ENCODE results near the gene UCN.
"Not testable (repeated sequence)": the region's sequence is repeated elsewhere in the genome, so short reads cannot be mapped to it uniquely, and the experiment has no call there.

The UCN gene

DNA sequence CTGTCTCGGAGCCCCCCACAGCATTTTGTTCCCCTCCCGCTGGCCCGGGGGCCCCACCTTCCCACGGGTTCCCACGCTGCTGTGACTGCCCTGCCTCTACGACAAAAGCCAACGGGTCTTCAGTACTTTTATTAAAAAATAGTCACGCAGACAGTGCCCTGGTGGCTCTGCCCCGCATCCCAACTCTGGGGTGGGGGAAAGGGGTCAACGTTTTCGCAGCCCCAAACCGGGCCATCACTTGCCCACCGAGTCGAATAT is 1.0 kb downstream of the UCN start:
- no peak for DNase-seq (ENCODE audit: low read depth, low spot score)
- H3K4me3 ChIP-seq (ENCODE audit: low read depth, low read length): no peak overlapping the region
- TF ChIP-seq, protein P1, sequence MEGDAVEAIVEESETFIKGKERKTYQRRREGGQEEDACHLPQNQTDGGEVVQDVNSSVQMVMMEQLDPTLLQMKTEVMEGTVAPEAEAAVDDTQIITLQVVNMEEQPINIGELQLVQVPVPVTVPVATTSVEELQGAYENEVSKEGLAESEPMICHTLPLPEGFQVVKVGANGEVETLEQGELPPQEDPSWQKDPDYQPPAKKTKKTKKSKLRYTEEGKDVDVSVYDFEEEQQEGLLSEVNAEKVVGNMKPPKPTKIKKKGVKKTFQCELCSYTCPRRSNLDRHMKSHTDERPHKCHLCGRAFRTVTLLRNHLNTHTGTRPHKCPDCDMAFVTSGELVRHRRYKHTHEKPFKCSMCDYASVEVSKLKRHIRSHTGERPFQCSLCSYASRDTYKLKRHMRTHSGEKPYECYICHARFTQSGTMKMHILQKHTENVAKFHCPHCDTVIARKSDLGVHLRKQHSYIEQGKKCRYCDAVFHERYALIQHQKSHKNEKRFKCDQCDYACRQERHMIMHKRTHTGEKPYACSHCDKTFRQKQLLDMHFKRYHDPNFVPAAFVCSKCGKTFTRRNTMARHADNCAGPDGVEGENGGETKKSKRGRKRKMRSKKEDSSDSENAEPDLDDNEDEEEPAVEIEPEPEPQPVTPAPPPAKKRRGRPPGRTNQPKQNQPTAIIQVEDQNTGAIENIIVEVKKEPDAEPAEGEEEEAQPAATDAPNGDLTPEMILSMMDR (IDR thresholded peaks at IDR 0.05; ENCODE audit: low read depth, low read length): no peak
- in situ Hi-C loops (cut with HindIII; ENCODE audit: low sequenced_read_pairs): no loop called here

DNA sequence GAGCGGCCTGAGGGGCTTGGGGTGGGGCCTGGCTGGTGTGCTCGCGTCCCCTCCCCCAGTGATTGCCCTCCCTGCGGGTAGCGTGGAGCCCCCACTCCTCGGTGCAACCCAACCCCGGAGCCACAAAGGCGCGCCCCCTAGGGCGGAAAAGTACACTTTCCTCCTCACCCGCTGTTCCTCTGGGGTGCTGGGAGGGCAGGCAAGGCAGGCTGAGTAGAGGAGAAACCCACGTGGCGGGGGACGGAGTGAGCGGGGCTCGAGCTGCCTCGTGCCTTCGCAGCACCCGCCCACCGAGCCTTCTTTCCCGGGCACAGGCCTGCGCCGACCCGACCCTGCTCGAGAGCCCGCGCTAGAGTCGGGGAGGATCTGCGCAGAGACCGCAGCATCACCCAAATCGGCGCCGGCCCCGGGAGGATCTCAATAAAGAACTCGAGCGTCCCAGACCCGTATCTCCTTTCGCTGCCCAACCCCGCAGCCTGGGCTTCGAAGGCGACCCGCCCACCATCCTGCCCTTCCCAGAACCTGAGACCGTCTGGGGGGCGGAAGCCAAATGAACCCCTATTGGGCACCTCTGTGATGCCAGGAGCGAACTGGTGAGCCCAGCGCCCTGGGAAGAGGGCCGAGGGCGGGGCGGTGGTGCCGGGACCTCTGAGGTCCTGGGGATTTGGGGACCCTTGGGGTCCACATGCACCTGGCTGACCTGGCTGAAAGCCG is 1.5 kb downstream of the UCN start:
- TF ChIP-seq, protein P1 (IDR thresholded peaks at IDR 0.05; ENCODE audit: low read depth, low read length): no peak
- no peak for DNase-seq (ENCODE audit: low read depth, low spot score)
- H3K4me3 ChIP-seq (ENCODE audit: low read depth, low read length): no peak overlapping the region
- in situ Hi-C loops (cut with HindIII; ENCODE audit: low sequenced_read_pairs): no loop called here

DNA sequence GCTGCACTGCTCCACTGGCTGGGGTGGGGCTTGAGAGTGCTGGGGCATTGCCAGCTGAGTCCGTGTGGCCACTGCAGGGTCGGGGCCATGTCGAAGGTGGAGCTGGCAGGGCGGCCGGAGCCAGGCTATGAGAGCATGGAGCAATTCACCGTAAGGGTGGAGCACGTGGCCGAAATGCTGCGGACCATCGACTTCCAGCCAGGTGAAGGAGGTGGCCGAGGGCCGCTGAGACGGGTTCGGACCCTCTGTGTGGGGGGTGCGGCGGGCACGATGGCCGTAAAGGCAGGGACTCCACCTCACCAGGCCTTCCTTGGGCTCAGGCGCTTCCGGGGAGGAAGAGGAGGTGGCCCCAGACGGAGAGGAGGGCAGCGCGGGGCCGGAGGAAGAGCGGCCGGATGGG is 2.1 kb downstream of the UCN start:
- in situ Hi-C loops (cut with HindIII; ENCODE audit: low sequenced_read_pairs): no loop called here
- TF ChIP-seq, protein P1 (IDR thresholded peaks at IDR 0.05; ENCODE audit: low read depth, low read length): no peak

DNA sequence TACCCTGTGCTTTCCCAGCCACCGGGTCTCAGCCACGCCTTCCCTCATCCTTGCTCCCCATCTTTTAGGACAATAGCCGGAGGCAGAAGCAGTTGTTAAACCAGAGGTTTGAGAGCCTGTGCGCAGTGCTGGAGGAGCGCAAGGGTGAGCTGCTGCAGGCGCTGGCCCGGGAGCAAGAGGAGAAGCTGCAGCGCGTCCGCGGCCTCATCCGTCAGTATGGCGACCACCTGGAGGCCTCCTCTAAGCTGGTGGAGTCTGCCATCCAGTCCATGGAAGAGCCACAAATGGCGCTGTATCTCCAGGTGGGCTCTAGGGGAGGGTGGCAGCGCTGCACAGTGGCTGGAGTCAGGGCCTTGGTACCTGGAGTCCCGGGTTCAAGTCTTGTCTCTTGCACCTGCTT is 2.7 kb downstream of the UCN start:
- no peak overlapping the region for H3K4me3 ChIP-seq (ENCODE audit: low read depth, low read length)
- in situ Hi-C loops (cut with HindIII; ENCODE audit: low sequenced_read_pairs): no loop called here
- no peak for DNase-seq (ENCODE audit: low read depth, low spot score)
- TF ChIP-seq, protein P1 (IDR thresholded peaks at IDR 0.05; ENCODE audit: low read depth, low read length): no peak

More for the DNA sequence above, 2.1 kb downstream of the UCN start:
- no peak for DNase-seq (ENCODE audit: low read depth, low spot score)
- no peak overlapping the region for H3K4me3 ChIP-seq (ENCODE audit: low read depth, low read length)

DNA sequence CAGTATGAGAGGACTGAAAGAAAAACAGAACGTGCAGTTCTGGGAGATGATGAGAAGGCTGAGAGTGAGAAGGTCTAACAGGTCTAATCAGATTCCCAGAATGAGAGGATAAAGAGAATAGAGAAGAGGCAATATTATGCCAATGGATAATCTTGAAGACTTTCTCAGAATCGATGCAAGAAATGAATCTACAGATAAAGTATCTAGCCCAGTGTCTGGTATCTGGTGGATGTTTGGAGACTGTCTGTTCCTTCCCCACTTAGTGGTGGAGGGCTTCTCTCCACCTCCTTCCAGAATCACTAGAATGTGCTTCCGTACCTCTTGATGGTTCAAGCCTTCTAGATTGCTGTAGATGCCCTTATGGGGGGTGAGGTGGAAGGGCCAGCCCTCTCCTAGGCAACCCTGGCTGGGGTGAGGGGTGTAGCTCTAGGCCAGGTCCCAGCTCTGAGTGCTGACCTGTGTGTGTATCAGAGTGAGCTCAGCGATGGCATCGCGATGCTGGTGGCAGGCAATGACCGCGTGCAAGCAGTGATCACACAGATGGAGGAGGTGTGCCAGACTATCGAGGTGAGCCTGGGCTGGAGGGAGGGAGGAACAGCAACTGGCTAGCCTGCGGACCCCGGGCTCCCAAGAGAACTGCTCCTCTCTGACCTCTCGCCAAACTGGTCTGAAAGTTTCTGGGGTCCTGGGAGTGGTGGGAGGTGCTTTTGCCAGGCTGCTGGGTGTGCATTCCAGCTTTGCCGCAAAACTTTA is 3.6 kb downstream of the UCN start:
- TF ChIP-seq, protein P1 (IDR thresholded peaks at IDR 0.05; ENCODE audit: low read depth, low read length): no peak
- H3K4me3 ChIP-seq (ENCODE audit: low read depth, low read length): no peak overlapping the region
- in situ Hi-C loops (cut with HindIII; ENCODE audit: low sequenced_read_pairs): no loop called here
- DNase-seq (ENCODE audit: low read depth, low spot score): no peak

DNA sequence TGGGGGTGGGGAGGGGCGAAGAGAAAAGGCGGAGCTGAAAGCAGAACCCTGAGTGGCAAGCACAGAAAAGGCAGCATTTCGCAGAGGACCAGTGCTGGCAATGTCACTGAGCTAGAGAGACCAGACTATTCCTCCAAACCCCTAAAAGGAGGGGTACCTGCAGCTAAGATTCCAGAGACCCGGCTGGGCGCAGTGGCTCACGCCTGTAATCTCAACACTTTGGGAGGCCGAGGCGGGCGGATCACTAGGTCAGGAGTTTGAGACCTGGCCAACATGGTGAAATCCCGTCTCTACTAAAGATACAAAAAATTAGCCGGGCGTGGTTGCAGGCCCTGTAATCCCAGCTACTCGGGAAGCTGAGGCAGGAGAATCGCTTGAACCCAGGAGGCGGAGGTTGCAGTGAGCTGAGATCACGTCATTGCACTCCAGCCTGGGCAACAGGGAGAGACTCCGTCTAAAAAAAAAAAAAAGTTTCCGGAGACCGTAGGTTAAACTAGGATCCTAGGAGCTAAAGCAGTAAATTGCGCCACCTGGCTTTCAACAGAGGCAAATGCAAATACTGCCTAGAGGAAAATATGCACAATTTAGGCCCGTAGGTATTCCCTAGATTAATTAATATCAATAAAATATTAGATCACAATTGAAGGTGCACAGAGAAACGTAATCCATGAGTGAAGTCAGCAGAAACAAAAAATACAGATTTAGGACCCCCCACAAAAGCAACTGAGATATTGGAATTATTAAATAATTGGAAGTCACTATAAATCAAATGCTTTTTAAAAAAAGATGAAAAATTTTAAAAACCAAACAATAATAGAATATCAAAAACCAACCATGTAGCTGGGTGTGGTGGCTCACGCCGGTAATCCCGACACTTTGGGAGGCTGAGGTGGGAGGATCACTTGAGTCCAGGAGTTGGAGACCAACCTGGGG is 4.9 kb downstream of the UCN start:
- H3K4me3 ChIP-seq (ENCODE audit: low read depth, low read length): no peak overlapping the region
- peak; percentile 56 for DNase-seq (ENCODE audit: low read depth, low spot score)

DNA sequence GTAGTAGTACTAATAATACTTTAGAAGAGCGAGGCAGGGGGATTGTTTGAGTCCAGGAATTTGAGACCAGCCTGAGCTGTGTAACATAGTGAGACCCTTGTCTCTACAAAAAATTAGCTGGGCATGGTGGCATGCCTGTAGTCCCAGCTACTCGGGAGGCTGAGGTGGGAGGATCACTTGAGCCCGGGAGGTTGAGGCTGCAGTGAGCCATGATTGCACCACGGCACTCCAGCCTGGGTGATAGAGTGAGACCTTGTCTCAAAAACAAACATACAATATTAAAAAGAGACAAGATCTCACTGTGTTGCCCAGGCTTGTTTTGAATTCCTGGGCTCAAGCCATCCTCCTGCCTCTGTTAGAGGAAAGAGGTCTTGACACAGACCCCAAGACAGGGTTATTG is 7.6 kb downstream of the UCN start:
- H3K4me3 ChIP-seq (ENCODE audit: low read depth, low read length); DNase-seq (ENCODE audit: low read depth, low spot score); in situ Hi-C loops (cut with HindIII; ENCODE audit: low sequenced_read_pairs): not testable (repeated sequence)

More for the DNA sequence above, 4.9 kb downstream of the UCN start:
- in situ Hi-C loops (cut with HindIII; ENCODE audit: low sequenced_read_pairs): no loop called here
- TF ChIP-seq, protein P1 (IDR thresholded peaks at IDR 0.05; ENCODE audit: low read depth, low read length): peak; percentile 89
